Parathyroid adenoma (tissue), 2 donors: Measurements from ENCODE around the gene EIPR1.

Experiments
- H2AFZ ChIP-seq: fragments of 300-600 bp; sonication (generic); one replicate; pipeline ENCODE4 v1.7.0; 2017; ENCODE audit warnings: antibody characterized with exemption, mild to moderate bottlenecking
- H3K27ac ChIP-seq: fragments of 300-600 bp; sonication (generic); one replicate; pipeline ENCODE4 v1.7.0; 2017
- H3K27me3 ChIP-seq: fragments of 300-600 bp; sonication (generic); one replicate; pipeline ENCODE4 v1.7.0; 2017; ENCODE audit warnings: low read length; ENCODE audit not compliant: control insufficient read depth, insufficient read depth
- H3K36me3 ChIP-seq: fragments of 300-600 bp; sonication (generic); one replicate; pipeline ENCODE4 v1.7.0; 2017; ENCODE audit warnings: low read length; ENCODE audit not compliant: control insufficient read depth, insufficient read depth
- H3K4me1 ChIP-seq: fragments of 300-600 bp; sonication (generic); one replicate; pipeline ENCODE4 v1.7.0; 2017; ENCODE audit warnings: control low read depth
- H3K4me2 ChIP-seq: fragments of 300-600 bp; sonication (generic); one replicate; pipeline ENCODE4 v1.7.0; 2017; ENCODE audit warnings: low read length
- H3K4me3 ChIP-seq: fragments of 300-600 bp; sonication (generic); one replicate; pipeline ENCODE4 v1.7.0; 2017; ENCODE audit warnings: low read depth, low read length
- H3K79me2 ChIP-seq: fragments of 300-600 bp; sonication (generic); one replicate; pipeline ENCODE4 v1.7.0; 2017; ENCODE audit warnings: control low read depth
- H3K9ac ChIP-seq: fragments of 300-600 bp; sonication (generic); one replicate; pipeline ENCODE4 v1.7.0; 2017; ENCODE audit warnings: mild to moderate bottlenecking
- H3K9me3 ChIP-seq: fragments of 300-600 bp; sonication (generic); one replicate; pipeline ENCODE4 v1.7.0; 2017; ENCODE audit warnings: low read length; ENCODE audit not compliant: control insufficient read depth
- TF ChIP-seq, protein P1 (sequence below): fragments of 300-600 bp; sonication (generic); IDR thresholded peaks from one replicate; pipeline ENCODE4 v1.7.0; 2017; ENCODE audit warnings: antibody characterized with exemption, mild to moderate bottlenecking
- donor health status: primary hyperparathyroidism.

Gene EIPR1

DNA sequence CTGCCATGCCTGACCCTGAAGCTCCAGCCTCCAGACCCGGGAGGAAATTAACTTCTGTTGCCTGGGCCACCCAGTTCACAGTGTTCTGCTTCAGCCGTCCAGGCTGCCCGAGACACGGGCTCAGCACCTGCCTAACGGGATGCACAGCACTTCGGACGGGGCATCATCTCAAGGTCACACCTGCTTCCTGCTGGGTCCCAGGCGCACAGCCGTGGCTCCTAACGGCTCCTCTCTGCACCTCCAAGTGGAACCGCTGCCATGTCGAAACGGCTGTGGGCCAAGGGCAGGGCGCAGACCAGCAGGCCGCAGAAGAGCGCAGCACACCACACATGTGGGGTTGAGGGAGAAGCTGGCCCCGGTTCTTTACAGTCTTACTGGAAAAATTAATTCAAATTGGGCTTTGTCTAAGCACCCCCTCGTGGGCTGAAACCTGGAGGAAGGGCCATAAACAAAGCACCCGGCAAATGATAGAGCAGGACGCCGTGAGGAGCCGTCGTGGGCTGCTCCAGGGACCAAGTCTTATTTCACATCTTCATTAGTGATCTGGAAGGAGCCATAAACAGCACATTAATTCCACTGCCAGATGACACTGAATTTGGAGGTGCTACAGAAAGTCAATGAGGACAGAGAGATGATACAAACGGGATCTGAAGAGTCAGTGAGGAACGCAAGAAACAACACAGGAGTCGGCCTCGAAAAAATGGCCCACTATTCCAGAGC lies 59.6 kb downstream of the EIPR1 start:
- Histone ChIP-seq H3K4me2 (no peak overlapping the region), H3K79me2 (peaks cover 16% of the 10 kb centered on the region), H3K27me3 (no peaks in the 10 kb centered on the region), H3K9me3 (no peaks in the 10 kb centered on the region), H3K36me3 (no peaks in the 10 kb centered on the region), H2AFZ (no peak overlapping the region), H3K27ac (no peak overlapping the region), H3K9ac (no peak overlapping the region), H3K4me1 (peaks cover 13% of the 10 kb centered on the region), H3K4me3 (no peak overlapping the region)
- TF ChIP-seq, protein P1, sequence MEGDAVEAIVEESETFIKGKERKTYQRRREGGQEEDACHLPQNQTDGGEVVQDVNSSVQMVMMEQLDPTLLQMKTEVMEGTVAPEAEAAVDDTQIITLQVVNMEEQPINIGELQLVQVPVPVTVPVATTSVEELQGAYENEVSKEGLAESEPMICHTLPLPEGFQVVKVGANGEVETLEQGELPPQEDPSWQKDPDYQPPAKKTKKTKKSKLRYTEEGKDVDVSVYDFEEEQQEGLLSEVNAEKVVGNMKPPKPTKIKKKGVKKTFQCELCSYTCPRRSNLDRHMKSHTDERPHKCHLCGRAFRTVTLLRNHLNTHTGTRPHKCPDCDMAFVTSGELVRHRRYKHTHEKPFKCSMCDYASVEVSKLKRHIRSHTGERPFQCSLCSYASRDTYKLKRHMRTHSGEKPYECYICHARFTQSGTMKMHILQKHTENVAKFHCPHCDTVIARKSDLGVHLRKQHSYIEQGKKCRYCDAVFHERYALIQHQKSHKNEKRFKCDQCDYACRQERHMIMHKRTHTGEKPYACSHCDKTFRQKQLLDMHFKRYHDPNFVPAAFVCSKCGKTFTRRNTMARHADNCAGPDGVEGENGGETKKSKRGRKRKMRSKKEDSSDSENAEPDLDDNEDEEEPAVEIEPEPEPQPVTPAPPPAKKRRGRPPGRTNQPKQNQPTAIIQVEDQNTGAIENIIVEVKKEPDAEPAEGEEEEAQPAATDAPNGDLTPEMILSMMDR, result no peak

- Histone ChIP-seq H3K4me3 (no peak overlapping the region), H3K4me1 (peaks cover 17% of the 10 kb centered on the region), H3K79me2 (peaks cover 16% of the 10 kb centered on the region), H3K9ac (no peak overlapping the region), H3K9me3 (no peaks in the 10 kb centered on the region), H3K4me2 (no peak overlapping the region), H3K27ac (no peak overlapping the region), H2AFZ (no peak overlapping the region), H3K36me3 (no peaks in the 10 kb centered on the region), H3K27me3 (no peaks in the 10 kb centered on the region)
- TF ChIP-seq, protein P1, result no peak
These were observed 60.3 kb downstream of the EIPR1 start for GRCh38 chr2:3317277-3317685.

DNA sequence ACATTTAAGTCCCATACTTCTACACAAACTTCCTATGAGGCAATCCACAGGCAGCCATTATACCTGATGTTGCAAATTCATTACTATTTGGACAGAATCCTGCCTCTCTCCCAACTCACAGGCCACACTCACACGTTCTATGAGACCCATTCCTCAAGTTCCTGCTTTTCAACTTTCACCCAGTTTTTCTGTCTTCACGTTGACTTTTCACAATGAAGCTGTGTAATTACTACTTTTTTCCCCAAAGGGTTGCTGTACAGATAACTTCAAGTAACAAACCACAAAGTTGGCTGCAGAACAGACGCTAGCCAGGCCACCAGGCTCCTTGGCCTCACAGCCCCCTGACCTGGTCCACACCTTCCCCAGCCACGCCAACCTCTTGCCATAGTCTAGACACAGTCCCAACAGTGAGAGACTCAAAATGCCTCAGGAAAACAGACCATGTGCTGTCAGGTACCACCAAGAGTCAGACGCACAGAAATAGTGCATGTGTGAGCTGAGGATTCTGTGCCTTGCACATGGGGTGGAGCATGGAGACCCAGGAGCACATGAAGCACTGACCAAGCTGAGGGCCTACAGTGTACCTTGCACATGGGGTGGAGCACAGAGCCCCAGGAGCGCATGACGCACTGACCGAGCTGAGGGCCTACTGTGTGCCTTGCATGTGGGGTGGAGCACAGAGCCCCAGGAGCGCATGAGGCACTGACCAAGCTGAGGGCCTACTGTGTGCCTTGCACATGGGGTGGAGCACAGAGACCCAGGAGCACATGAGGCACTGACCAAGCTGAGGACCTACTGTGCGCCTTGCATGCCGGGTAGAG lies 61.0 kb downstream of the EIPR1 start:
- Histone ChIP-seq H3K9me3 (no peaks in the 10 kb centered on the region), H3K27me3 (no peaks in the 10 kb centered on the region), H3K4me3 (no peak overlapping the region), H3K79me2 (peaks cover 16% of the 10 kb centered on the region), H2AFZ (no peak overlapping the region), H3K4me2 (no peak overlapping the region), H3K27ac (no peak overlapping the region), H3K9ac (no peak overlapping the region), H3K4me1 (peaks cover 13% of the 10 kb centered on the region), H3K36me3 (no peaks in the 10 kb centered on the region)
- TF ChIP-seq, protein P1, result no peak

- H3K36me3 ChIP-seq, result no peaks in the 10 kb centered on the region
- peaks cover 7% of the 10 kb centered on the region for H3K4me1 ChIP-seq
- H3K4me3 ChIP-seq, result no peak overlapping the region
- peaks cover 16% of the 10 kb centered on the region for H3K79me2 ChIP-seq
- no peaks in the 10 kb centered on the region for H3K27me3 ChIP-seq
- no peaks in the 10 kb centered on the region for H3K9me3 ChIP-seq
- H2AFZ ChIP-seq, result no peak overlapping the region
- TF ChIP-seq, protein P1, result no peak
- no peak overlapping the region for H3K9ac ChIP-seq
- no peak overlapping the region for H3K27ac ChIP-seq
- H3K4me2 ChIP-seq, result no peak overlapping the region
These were observed 63.0 kb downstream of the EIPR1 start for GRCh38 chr2:3314626-3315025.
